ENCODE results near the gene TBC1D2B.
"Not testable (repeated sequence)": the region's sequence is repeated elsewhere in the genome, so short reads cannot be mapped to it uniquely, and the experiment has no call there.

TBC1D2B gene

GRCh38 chr15:77972706-77973105 lies 104.8 kb downstream of the TBC1D2B start:
- not testable (repeated sequence) for DNase-seq

- not testable (repeated sequence) for DNase-seq
Observed at GRCh38 chr15:77971875-77972274, 105.6 kb downstream of the TBC1D2B start.

- DNase-seq = not testable (repeated sequence)
Observed at GRCh38 chr15:77970813-77971360, 106.6 kb downstream of the TBC1D2B start.

- no peak for DNase-seq
Observed at GRCh38 chr15:77969055-77969454, 108.5 kb downstream of the TBC1D2B start.

GRCh38 chr15:77967798-77968197 lies 109.7 kb downstream of the TBC1D2B start:
- DNase-seq = no peak

- not testable (repeated sequence) for DNase-seq
Observed at GRCh38 chr15:77967235-77967615, 110.3 kb downstream of the TBC1D2B start.

- DNase-seq = peak; percentile 56
Observed at GRCh38 chr15:77966540-77967234, 110.8 kb downstream of the TBC1D2B start.

- no peak for DNase-seq
Observed at GRCh38 chr15:77964193-77964592, 113.3 kb downstream of the TBC1D2B start.

GRCh38 chr15:77959432-77959879 lies 118.1 kb downstream of the TBC1D2B start:
- DNase-seq = peak; percentile 65

- DNase-seq = not testable (repeated sequence)
Observed at GRCh38 chr15:77958716-77959431, 118.6 kb downstream of the TBC1D2B start.

- DNase-seq = not testable (repeated sequence)
Observed at GRCh38 chr15:77958021-77958420, 119.5 kb downstream of the TBC1D2B start.

GRCh38 chr15:77953926-77954325 lies 123.6 kb downstream of the TBC1D2B start:
- peak; percentile 73 for DNase-seq

- not testable (repeated sequence) for DNase-seq
Observed at GRCh38 chr15:77952928-77953446, 124.5 kb downstream of the TBC1D2B start.

GRCh38 chr15:77951105-77951786 lies 126.3 kb downstream of the TBC1D2B start:
- DNase-seq = not testable (repeated sequence)

GRCh38 chr15:77950470-77950869 lies 127.0 kb downstream of the TBC1D2B start:
- DNase-seq = not testable (repeated sequence)

GRCh38 chr15:77945566-77945965 lies 131.9 kb downstream of the TBC1D2B start:
- DNase-seq = no peak
